RCC 7860 (cell line): Measurements from ENCODE around the gene EIF4B.
"Not testable (repeated sequence)": the region's sequence is repeated elsewhere in the genome, so short reads cannot be mapped to it uniquely, and the experiment has no call there.

ENCODE experiments used
- DNase-seq: peaks from one replicate; pipeline ENCODE4 v3.0.0-alpha.2; 2015; ENCODE audit warnings: low spot score
- FAIRE-seq: peaks from 2 replicates; lab custom pipeline; 2012; peaks lifted over from hg19 to GRCh38; lab: Jason Lieb, UNC

Gene EIF4B

GRCh38 chr12:52992699-52993557 is 13.3 kb upstream of the EIF4B start:
- DNase-seq: peak; percentile 88
- peak; percentile 85 for FAIRE-seq

- DNase-seq: no peak
- no peak for FAIRE-seq
These were observed 12.7 kb upstream of the EIF4B start for GRCh38 chr12:52993558-52993869.

- peak; percentile 56 for DNase-seq
- FAIRE-seq: no peak
These were observed 2.1 kb upstream of the EIF4B start for GRCh38 chr12:53004178-53004577.

- no peak for FAIRE-seq
- no peak for DNase-seq
These were observed 1.7 kb upstream of the EIF4B start for GRCh38 chr12:53004582-53004981.

- DNase-seq (no peak), FAIRE-seq (no peak)
These were observed 856 bp upstream of the EIF4B start for GRCh38 chr12:53005215-53005985.

- DNase-seq (peak; percentile 71), FAIRE-seq (no peak)
These were observed 604 bp downstream of the EIF4B start for GRCh38 chr12:53006810-53007309.

- DNase-seq (no peak), FAIRE-seq (no peak)
These were observed 1.1 kb downstream of the EIF4B start for GRCh38 chr12:53007343-53007742.

GRCh38 chr12:53008760-53009159 is 2.5 kb downstream of the EIF4B start:
- not testable (repeated sequence) for FAIRE-seq, DNase-seq

- FAIRE-seq (no peak), DNase-seq (no peak)
These were observed 4.7 kb downstream of the EIF4B start for GRCh38 chr12:53010955-53011354.

GRCh38 chr12:53011889-53012288 is 5.6 kb downstream of the EIF4B start:
- FAIRE-seq (no peak), DNase-seq (no peak)

- DNase-seq (no peak), FAIRE-seq (no peak)
These were observed 6.7 kb downstream of the EIF4B start for GRCh38 chr12:53012928-53013327.

- FAIRE-seq (no peak), DNase-seq (no peak)
These were observed 8.5 kb downstream of the EIF4B start for GRCh38 chr12:53014709-53015108.

- no peak for FAIRE-seq
These were observed 19.0 kb downstream of the EIF4B start for GRCh38 chr12:53025250-53025649.

GRCh38 chr12:53027014-53027413 is 20.8 kb downstream of the EIF4B start:
- FAIRE-seq, DNase-seq: not testable (repeated sequence)

More at GRCh38 chr12:53025250-53025649, 19.0 kb downstream of the EIF4B start:
- no peak for DNase-seq

GRCh38 chr12:53031616-53032015 is 25.4 kb downstream of the EIF4B start:
- no peak for DNase-seq
- FAIRE-seq: no peak

- not testable (repeated sequence) for FAIRE-seq, DNase-seq
These were observed 27.6 kb downstream of the EIF4B start for GRCh38 chr12:53033832-53034231.

GRCh38 chr12:53034459-53034858 is 28.2 kb downstream of the EIF4B start:
- no peak for FAIRE-seq
- no peak for DNase-seq

GRCh38 chr12:53036802-53037201 is 30.5 kb downstream of the EIF4B start:
- DNase-seq (no peak), FAIRE-seq (no peak)

GRCh38 chr12:53039851-53040250 is 33.6 kb downstream of the EIF4B start:
- FAIRE-seq (no peak), DNase-seq (no peak)

- DNase-seq: no peak
- FAIRE-seq: no peak
These were observed 36.6 kb downstream of the EIF4B start for GRCh38 chr12:53042607-53043454.

GRCh38 chr12:53044052-53044581 is 37.9 kb downstream of the EIF4B start:
- no peak for FAIRE-seq

More at GRCh38 chr12:53044052-53044581, 37.9 kb downstream of the EIF4B start:
- no peak for DNase-seq
